ENCODE measurements around the gene GRAPL.
"Not testable (repeated sequence)": the region's sequence is repeated elsewhere in the genome, so short reads cannot be mapped to it uniquely, and the experiment has no call there.

GRCh38 chr17:19110189-19111097, 16.9 kb upstream of the GRAPL start:
- not testable (repeated sequence) for TF ChIP-seq CTCF, POLR2A, POLR2AphosphoS5 (IDR thresholded peaks at IDR 0.05)
